Adrenal gland (tissue), 12 donors: ENCODE results near the gene LRRC10B. TPM values are rescaled to one million over a fixed set of nuclear protein-coding genes. Genes with fewer than 3 reads are reported as not detected.

Experiments
- DNase-seq, 7 donors: peaks; one replicate each; pipeline ENCODE4 v3.0.0-alpha.2; 2019 to 2020
- H3K27ac ChIP-seq, 5 donors: fragments of 200-600 bp; sonication (generic) in 4 of 5; 1 replicate in 3 of 5; 2 replicates in 2 of 5; pipeline versions ENCODE4 v1.5.1 to v1.8.0; 2016 to 2020; ENCODE audit warnings: mild to moderate bottlenecking in 1 of 5
- H3K27me3 ChIP-seq: fragments of 200-600 bp; 2 replicates; pipeline ENCODE4 v1.8.0; 2021
- H3K36me3 ChIP-seq, 2 donors: fragments of 200-600 bp; replicated peaks in 1 of 2; 1 replicate in 1 of 2; 2 replicates in 1 of 2; pipeline versions ENCODE4 v1.5.1 to v1.8.0; 2018 to 2022
- H3K4me1 ChIP-seq, 2 donors: fragments of 200-600 bp; replicated peaks in 1 of 2; 1 replicate in 1 of 2; 2 replicates in 1 of 2; pipeline versions ENCODE4 v1.5.1 to v1.8.0; 2018 to 2021
- H3K4me3 ChIP-seq, 4 donors: fragments of 200-600 bp; sonication (generic) in 3 of 4; one replicate each; pipeline ENCODE4 v1.5.1; 2016 to 2018
- H3K9me3 ChIP-seq, 3 donors: fragments of 200-600 bp; sonication (generic) in 1 of 3; replicated peaks in 1 of 3; 1 replicate in 2 of 3; 2 replicates in 1 of 3; pipeline versions ENCODE4 v1.5.1 to v1.8.0; 2016 to 2021
- POLR2A ChIP-seq, 2 donors: fragments of 450-650 bp; IDR thresholded peaks; one replicate each; pipeline ENCODE4 v1.6.1; 2017; ENCODE audit warnings: antibody characterized with exemption in 2 of 2, mild to moderate bottlenecking in 2 of 2, moderate library complexity in 1 of 2
- WGBS, 4 donors: extraction: QIAGEN DNeasy Blood & Tissue Kit in 2 of 4; methylation state at CpG; one replicate each; pipeline versions ENCODE4 v1.1.5 to v1.1.7; 2013 to 2017; 5-methylcytosine and 5-hydroxymethylcytosine counted together
- intact Hi-C, 2 donors: fragments of 100-400 bp; cut with DNase I; formaldehyde crosslinking; loops; one replicate each; pipeline versions ENCODE4 v1.14.1 to v1.15.0; 2022 to 2023
- polyA plus RNA-seq, 3 donors: library from polyadenylated mRNA; stranded (reverse); fragments of 200-250 nt in 2 of 3; fragments of 350-450 nt in 1 of 3; fragmentation: Illumina TruSeq in 1 of 3; extraction: RNeasy Lipid Tissue Mini Kit (QIAGEN cat#74804) in 1 of 3; gene quantifications; one replicate each; pipeline ENCODE4 v1.2.3, GENCODE V29; 2013 to 2014
- total RNA-seq, 9 donors: library from RNA; depleted of rRNA in 4 of 9; stranded (reverse); fragments of >200 nt in 4 of 9; fragments of 120-200 nt in 1 of 9; fragmentation: NEBNext Ultra II Directional in 1 of 9; extraction: Animal tissue kit (Norgen Biotek cat#: 25700) in 1 of 9; gene quantifications; one replicate each; pipeline versions ENCODE4 v1.1.0 to v1.2.4, GENCODE V29; 2013 to 2023
- TF ChIP-seq, protein P1 (sequence below), 6 experiments: fragments of 450-650 bp in 4 of 6; fragments of 200-600 bp in 2 of 6; sonication (generic) in 1 of 6; IDR thresholded peaks; 1 replicate in 5 of 6; 2 replicates in 1 of 6; pipeline versions ENCODE4 v1.5.1 to v1.8.0; 2016 to 2021; ENCODE audit warnings: antibody characterized with exemption in 6 of 6, mild to moderate bottlenecking in 2 of 6, moderate library complexity in 1 of 6
- donor health status: healthy with polysubstance abuse.
- donor health status: Bipolar disorder and iron deficiency.
- donor health status: DM: yes; HTN: yes; CAD: no.
- donor health status: DM: no; HTN: no; CAD: no.
- donor health status: DM: no; HTN: no; CAD: no.
- donor health status: DM: yes; HTN: yes; CAD: no.

Gene LRRC10B
- total and polyA plus RNA-seq, 12 donors, result 0.06 to 2.6 (median 1.1) TPM; not detected in 3

DNA sequence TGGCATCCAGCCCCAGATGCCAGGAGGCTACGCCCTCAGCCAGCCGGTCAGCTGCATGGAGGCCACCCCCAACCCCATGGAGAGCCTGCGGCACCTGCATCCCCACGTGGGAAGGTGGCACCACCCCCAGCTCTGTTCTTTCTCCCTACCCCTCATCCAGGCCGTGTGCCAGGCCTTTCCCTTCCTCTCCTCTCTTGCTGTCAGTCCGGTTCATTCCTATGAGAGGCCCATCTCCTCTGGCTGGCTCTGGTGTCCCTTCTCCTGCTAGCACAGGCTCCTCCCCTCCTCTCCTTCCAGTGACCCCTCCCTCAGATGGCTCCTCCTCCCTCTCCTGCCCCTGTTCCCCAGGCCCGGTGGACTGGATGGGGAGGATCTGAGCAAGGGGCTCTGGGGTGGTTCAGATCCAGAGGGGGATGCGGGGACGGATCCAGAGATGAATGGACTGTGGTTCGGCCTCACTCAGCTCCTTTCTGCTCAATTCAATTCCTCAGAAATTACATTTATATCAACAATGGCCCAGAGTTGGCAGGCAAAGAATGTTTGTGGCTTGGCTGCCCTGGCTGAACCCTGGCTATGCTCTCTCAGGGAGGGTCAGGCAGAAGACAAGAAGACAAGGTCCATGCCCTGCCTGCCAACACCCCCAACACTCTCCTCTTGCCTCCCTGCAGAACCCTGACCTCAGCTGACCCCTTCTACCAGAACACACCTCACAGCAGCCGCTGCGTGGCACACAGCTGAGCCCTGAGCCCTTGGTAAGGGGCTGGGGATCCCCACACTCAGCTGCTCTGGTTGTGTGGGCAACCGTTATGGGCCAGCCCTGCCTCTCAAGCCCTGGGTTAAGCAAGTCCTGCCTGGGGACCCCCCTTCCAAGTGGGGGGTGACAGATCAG is 18.5 kb upstream of the LRRC10B start:
- TF ChIP-seq, protein P1, sequence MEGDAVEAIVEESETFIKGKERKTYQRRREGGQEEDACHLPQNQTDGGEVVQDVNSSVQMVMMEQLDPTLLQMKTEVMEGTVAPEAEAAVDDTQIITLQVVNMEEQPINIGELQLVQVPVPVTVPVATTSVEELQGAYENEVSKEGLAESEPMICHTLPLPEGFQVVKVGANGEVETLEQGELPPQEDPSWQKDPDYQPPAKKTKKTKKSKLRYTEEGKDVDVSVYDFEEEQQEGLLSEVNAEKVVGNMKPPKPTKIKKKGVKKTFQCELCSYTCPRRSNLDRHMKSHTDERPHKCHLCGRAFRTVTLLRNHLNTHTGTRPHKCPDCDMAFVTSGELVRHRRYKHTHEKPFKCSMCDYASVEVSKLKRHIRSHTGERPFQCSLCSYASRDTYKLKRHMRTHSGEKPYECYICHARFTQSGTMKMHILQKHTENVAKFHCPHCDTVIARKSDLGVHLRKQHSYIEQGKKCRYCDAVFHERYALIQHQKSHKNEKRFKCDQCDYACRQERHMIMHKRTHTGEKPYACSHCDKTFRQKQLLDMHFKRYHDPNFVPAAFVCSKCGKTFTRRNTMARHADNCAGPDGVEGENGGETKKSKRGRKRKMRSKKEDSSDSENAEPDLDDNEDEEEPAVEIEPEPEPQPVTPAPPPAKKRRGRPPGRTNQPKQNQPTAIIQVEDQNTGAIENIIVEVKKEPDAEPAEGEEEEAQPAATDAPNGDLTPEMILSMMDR (IDR thresholded peaks at IDR 0.05), result no peak
- TF ChIP-seq POLR2A (IDR thresholded peaks at IDR 0.05), result no peak
- Histone ChIP-seq H3K36me3 (no peaks in the 10 kb centered on the region), H3K27ac (peak overlapping the region in 2 of 5 donors; percentile 22 to 51), H3K4me3 (no peak overlapping the region), H3K27me3 (no peaks in the 10 kb centered on the region), H3K9me3 (no peaks in the 10 kb centered on the region), H3K4me1 (peaks cover 9 to 23% of the 10 kb centered on the region in 2 donors)
- 62 to 73% (median 70%) methylated on average over 11 to 13 of the region's 13 CpGs for WGBS, 4 donors
- peak in 1 of 7 donors; percentile 28 for DNase-seq
- intact Hi-C loops, result no loop called here

DNA sequence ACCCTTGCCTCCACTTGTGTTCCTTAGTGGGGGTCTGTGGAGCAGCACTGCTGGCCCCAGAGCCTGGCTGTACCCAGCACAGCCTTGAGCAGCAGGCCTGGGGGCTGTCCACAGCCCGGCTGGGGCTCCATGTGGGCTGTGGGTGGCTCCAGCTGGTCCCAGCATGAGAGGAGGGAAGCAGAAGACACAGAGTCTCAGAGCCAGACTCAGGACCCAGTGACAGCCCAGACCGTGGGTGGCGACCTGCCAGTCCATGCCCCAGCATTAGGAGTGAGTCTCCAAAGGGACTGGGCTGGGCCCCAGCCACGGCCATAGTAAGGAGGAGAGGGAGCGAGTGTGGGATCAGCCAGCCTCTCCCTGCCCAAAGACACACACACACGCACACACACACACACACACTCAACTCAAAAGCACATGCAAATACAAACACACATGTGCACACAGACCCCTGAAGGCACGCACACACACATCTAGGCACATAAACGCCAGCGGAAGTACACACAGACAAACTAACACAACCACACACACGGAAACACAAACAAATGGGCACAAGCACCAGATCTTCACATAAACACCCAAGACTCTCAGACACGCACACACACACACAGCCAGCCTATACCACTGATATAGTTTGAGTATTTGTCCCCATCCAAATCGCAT is 16.7 kb upstream of the LRRC10B start:
- Histone ChIP-seq H3K27me3 (no peaks in the 10 kb centered on the region), H3K4me3 (no peak overlapping the region), H3K9me3 (no peaks in the 10 kb centered on the region), H3K27ac (no peak overlapping the region), H3K4me1 (peaks cover 9 to 23% of the 10 kb centered on the region in 2 donors), H3K36me3 (no peaks in the 10 kb centered on the region)
- 86 to 89% (median 88%) methylated on average over 9 to 12 of the region's 12 CpGs for WGBS, 4 donors
- no peak for TF ChIP-seq POLR2A (IDR thresholded peaks at IDR 0.05)
- TF ChIP-seq, protein P1 (IDR thresholded peaks at IDR 0.05), result no peak
- intact Hi-C loops, result no loop called here
- DNase-seq, result no peak

DNA sequence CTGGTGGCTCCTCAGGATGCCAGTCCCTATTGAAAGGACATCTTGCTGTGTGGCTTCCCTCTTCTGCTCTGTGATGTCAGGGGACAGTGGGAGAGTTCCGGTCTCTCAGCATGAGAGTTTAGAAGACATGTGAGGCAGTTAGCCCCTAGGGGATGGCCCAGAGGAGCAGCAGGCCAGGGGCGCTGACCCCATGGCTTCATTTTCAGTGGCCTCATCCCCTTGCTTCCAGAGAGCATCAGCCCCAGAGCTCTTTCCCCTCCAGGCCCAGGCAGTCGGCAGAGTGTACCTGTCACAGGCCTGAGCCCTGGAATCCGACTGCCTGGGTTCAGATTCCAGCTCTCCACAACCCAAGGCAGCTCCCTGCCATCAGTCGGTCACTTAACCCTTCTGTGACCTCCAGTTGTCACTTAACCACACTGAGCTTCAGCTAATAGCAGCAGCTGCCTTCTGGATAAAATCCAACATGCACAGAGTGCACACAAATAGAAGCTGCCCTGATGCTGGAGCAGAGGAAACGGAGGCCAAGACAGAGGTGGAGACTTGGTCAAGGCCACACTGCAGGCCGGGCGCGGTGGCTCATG is 14.1 kb upstream of the LRRC10B start:
- 17 to 44% (median 37%) methylated on average over 1 to 9 of the region's 9 CpGs for WGBS, 4 donors
- Histone ChIP-seq H3K4me1 (peaks cover 4 to 12% of the 10 kb centered on the region in 2 donors), H3K27me3 (no peaks in the 10 kb centered on the region), H3K36me3 (no peaks in the 10 kb centered on the region), H3K9me3 (no peaks in the 10 kb centered on the region), H3K4me3 (no peak overlapping the region), H3K27ac (peak overlapping the region in 1 of 5 donors; percentile 24)
- DNase-seq, result peak in 5 of 7 donors; percentile 43 to 69 (median 61)
- intact Hi-C loops, result no loop called here
- TF ChIP-seq POLR2A (IDR thresholded peaks at IDR 0.05), result no peak
- TF ChIP-seq, protein P1 (IDR thresholded peaks at IDR 0.05), result no peak
